Measurements from ENCODE around the gene RHBDL1.
A peak's percentile ranks its signal among the peaks of the same experiment; 100 is the strongest.

Gene RHBDL1

DNA sequence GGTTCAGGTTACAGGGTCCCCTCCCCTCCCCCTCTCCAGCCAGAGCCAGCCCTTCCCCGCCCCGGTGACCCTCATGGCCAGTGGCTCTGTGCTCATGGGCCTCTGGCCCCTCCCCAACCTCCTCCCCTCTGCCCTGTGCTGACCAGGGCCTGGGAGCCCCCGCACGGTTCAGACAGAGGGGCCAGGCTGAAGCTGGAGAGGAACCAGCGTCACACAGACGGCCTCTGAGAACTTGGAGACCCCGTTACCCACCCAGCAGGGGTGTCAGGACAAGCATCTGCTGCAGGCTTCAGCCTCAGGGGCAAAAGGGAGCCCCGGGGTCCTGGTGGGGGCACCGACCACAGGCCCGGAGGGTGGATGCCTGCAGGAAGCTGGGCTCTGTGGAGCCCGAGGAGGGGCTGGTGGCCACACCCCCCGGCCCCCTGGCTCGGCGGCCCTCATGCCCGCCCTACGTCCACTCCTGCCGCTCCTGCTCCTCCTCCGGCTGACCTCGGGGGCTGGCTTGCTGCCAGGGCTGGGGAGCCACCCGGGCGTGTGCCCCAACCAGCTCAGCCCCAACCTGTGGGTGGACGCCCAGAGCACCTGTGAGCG, 44.6 kb upstream of the RHBDL1 start, which contains the start of gene WFIKKN1:
Gene WFIKKN1 (plus strand): TSS at position 171 of the 591 bp plus-strand sequence. CDS start 269 bp downstream, at position 440.
- H3K9ac ChIP-seq (ENCODE audit: low read length in 5 of 5): peak within 1 kb of the TSS in 2 of 5 donors; percentile 17 to 51
- no peak within 1 kb of the TSS for H3K27ac ChIP-seq (ENCODE audit: low read depth, low read length)
- H3K4me1 ChIP-seq (ENCODE audit: control insufficient read depth in 5 of 5, insufficient read depth in 5 of 5, low read length in 5 of 5): peaks cover 0 to 53% (median 33%) of the 10 kb centered on the region in 5 donors
- H3K36me3 ChIP-seq (ENCODE audit: control insufficient read depth in 5 of 5, insufficient read depth in 5 of 5, low read length in 5 of 5): peaks cover 0 to 45% (median 21%) of the 10 kb centered on the region in 5 donors
- H3K9me3 ChIP-seq (ENCODE audit: control insufficient read depth in 5 of 5, low read length in 5 of 5): no peaks in the 10 kb centered on the region
- no peak within 1 kb of the TSS for H3K4me3 ChIP-seq (ENCODE audit: low read depth in 1 of 5, low read length in 5 of 5)
- H3K27me3 ChIP-seq (ENCODE audit: control insufficient read depth in 5 of 5, insufficient read depth in 4 of 5, low read length in 5 of 5): peaks cover 0 to 2% (median 0%) of the 10 kb centered on the region in 5 donors

DNA sequence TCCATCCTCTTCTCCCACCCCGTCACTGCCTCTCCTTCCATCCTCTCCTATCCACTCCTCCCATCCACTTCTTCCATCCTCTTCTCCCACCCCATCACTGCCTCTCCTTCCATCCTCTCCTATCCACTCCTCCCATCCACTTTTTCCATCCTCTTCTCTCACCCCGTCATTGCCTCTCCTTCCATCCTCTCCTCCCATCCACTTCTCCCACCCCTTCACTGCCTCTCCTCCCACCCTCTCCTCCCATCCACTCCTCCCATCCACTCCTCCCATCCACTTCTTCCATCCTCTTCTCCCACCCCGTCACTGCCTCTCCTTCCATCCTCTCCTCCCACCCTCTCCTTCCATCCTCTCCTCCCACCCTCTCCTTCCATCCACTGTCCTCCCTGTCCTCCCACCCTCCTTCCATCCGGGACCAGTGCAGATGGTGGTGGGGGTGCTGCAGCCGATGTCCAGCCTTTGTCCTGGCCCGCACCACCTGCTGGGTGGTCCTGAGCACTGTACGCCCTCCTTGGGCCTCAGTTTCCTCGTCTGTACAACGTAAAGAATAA, 43.6 kb upstream of the RHBDL1 start:
- Histone ChIP-seq H3K4me1 (ENCODE audit: control insufficient read depth in 5 of 5, insufficient read depth in 5 of 5, low read length in 5 of 5) (peaks cover 1 to 45% (median 34%) of the 10 kb centered on the region in 5 donors), H3K9ac (ENCODE audit: low read length in 5 of 5) (no peak overlapping the region), H3K9me3 (ENCODE audit: control insufficient read depth in 5 of 5, low read length in 5 of 5) (no peaks in the 10 kb centered on the region), H3K4me3 (ENCODE audit: low read depth in 1 of 5, low read length in 5 of 5) (no peak overlapping the region), H3K36me3 (ENCODE audit: control insufficient read depth in 5 of 5, insufficient read depth in 5 of 5, low read length in 5 of 5) (peaks cover 0 to 36% (median 19%) of the 10 kb centered on the region in 5 donors), H3K27ac (ENCODE audit: low read depth, low read length) (no peak overlapping the region), H3K27me3 (ENCODE audit: control insufficient read depth in 5 of 5, insufficient read depth in 4 of 5, low read length in 5 of 5) (peaks cover 0 to 2% (median 0%) of the 10 kb centered on the region in 5 donors)

DNA sequence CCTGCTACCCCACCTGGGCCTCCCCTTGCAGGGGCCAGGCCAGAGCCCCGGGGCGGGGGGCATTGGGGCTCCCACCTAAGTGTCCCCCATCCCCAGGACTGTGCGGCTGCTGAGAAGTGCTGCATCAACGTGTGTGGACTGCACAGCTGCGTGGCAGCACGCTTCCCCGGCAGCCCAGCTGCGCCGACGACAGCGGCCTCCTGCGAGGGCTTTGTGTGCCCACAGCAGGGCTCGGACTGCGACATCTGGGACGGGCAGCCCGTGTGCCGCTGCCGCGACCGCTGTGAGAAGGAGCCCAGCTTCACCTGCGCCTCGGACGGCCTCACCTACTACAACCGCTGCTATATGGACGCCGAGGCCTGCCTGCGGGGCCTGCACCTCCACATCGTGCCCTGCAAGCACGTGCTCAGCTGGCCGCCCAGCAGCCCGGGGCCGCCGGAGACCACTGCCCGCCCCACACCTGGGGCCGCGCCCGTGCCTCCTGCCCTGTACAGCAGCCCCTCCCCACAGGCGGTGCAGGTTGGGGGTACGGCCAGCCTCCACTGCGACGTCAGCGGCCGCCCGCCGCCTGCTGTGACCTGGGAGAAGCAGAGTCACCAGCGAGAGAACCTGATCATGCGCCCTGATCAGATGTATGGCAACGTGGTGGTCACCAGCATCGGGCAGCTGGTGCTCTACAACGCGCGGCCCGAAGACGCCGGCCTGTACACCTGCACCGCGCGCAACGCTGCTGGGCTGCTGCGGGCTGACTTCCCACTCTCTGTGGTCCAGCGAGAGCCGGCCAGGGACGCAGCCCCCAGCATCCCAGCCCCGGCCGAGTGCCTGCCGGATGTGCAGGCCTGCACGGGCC, 42.8 kb upstream of the RHBDL1 start:
- H3K9me3 ChIP-seq (ENCODE audit: control insufficient read depth in 5 of 5, low read length in 5 of 5): no peaks in the 10 kb centered on the region
- peaks cover 1 to 48% (median 40%) of the 10 kb centered on the region in 5 donors for H3K4me1 ChIP-seq (ENCODE audit: control insufficient read depth in 5 of 5, insufficient read depth in 5 of 5, low read length in 5 of 5)
- H3K36me3 ChIP-seq (ENCODE audit: control insufficient read depth in 5 of 5, insufficient read depth in 5 of 5, low read length in 5 of 5): peaks cover 0 to 29% (median 18%) of the 10 kb centered on the region in 5 donors

DNA sequence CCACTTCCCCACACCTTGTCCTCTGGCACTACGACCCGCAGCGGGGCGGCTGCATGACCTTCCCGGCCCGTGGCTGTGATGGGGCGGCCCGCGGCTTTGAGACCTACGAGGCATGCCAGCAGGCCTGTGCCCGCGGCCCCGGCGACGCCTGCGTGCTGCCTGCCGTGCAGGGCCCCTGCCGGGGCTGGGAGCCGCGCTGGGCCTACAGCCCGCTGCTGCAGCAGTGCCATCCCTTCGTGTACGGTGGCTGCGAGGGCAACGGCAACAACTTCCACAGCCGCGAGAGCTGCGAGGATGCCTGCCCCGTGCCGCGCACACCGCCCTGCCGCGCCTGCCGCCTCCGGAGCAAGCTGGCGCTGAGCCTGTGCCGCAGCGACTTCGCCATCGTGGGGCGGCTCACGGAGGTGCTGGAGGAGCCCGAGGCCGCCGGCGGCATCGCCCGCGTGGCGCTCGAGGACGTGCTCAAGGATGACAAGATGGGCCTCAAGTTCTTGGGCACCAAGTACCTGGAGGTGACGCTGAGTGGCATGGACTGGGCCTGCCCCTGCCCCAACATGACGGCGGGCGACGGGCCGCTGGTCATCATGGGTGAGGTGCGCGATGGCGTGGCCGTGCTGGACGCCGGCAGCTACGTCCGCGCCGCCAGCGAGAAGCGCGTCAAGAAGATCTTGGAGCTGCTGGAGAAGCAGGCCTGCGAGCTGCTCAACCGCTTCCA, 42.0 kb upstream of the RHBDL1 start:
- H3K27me3 ChIP-seq (ENCODE audit: control insufficient read depth in 5 of 5, insufficient read depth in 4 of 5, low read length in 5 of 5): peaks cover 0 to 2% (median 0%) of the 10 kb centered on the region in 5 donors
- H3K9ac ChIP-seq (ENCODE audit: low read length in 5 of 5): no peak overlapping the region
- H3K36me3 ChIP-seq (ENCODE audit: control insufficient read depth in 5 of 5, insufficient read depth in 5 of 5, low read length in 5 of 5): peaks cover 0 to 21% (median 13%) of the 10 kb centered on the region in 5 donors
- no peak overlapping the region for H3K27ac ChIP-seq (ENCODE audit: low read depth, low read length)
- H3K9me3 ChIP-seq (ENCODE audit: control insufficient read depth in 5 of 5, low read length in 5 of 5): no peaks in the 10 kb centered on the region
- H3K4me3 ChIP-seq (ENCODE audit: low read depth in 1 of 5, low read length in 5 of 5): no peak overlapping the region
- peaks cover 1 to 52% (median 41%) of the 10 kb centered on the region in 5 donors for H3K4me1 ChIP-seq (ENCODE audit: control insufficient read depth in 5 of 5, insufficient read depth in 5 of 5, low read length in 5 of 5)

More for the DNA sequence above, 42.8 kb upstream of the RHBDL1 start:
- no peak overlapping the region for H3K27ac ChIP-seq (ENCODE audit: low read depth, low read length)
- peaks cover 0 to 2% (median 0%) of the 10 kb centered on the region in 5 donors for H3K27me3 ChIP-seq (ENCODE audit: control insufficient read depth in 5 of 5, insufficient read depth in 4 of 5, low read length in 5 of 5)
- no peak overlapping the region for H3K9ac ChIP-seq (ENCODE audit: low read length in 5 of 5)
- H3K4me3 ChIP-seq (ENCODE audit: low read depth in 1 of 5, low read length in 5 of 5): no peak overlapping the region

DNA sequence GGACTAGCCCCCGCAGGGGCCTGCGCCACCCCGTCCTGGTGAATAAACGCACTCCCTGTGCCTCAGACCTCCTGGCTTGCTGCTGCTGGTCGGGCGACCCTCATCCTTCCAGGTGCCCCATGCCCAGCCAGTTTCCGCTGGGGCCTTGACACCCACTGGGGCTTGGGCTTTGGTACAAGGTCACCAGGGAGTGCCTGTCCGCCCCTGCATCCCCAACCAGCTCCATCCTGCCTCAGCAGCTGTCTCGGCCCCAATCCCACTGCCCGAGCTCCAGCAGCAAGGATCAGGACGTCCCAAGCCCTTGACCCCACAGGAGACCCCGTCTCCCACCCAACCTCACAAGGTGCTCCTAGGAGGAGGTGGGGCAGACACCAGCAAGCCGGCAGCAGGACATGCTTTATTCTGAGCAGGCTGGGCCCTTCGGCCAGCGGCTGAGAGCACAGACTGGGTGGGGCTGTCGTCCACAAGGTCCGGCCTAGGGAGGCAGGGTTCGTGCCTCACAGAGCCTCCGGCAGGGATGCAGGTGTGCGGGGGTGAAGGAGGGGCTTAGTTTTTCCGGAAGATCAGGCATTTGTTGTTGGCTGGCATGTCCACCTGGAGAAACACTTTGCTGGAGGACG, 41.3 kb upstream of the RHBDL1 start:
- H3K27ac ChIP-seq (ENCODE audit: low read depth, low read length): no peak overlapping the region
- no peak overlapping the region for H3K4me3 ChIP-seq (ENCODE audit: low read depth in 1 of 5, low read length in 5 of 5)
- peaks cover 1 to 50% (median 41%) of the 10 kb centered on the region in 5 donors for H3K4me1 ChIP-seq (ENCODE audit: control insufficient read depth in 5 of 5, insufficient read depth in 5 of 5, low read length in 5 of 5)

DNA sequence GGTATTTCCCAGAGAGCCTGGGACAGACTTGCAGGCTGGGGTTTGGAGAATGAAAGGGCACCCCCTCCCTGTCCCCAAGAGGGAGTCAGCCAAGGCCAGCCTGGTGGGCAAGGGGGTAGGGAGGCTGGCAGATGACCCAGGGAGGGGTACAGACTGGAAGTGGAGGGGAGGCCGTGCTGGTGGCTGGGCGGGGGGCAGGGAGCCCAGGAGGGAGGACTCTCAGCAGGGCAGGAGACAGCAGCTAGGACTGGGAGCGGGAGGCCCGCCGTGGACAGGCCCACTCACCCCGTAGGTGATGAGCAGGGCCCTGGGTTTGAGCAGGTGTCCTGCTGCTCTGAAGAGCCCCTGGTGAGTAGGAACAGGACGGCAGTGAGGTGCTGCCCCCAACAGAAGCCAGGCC, 40.5 kb upstream of the RHBDL1 start:
- no peaks in the 10 kb centered on the region for H3K9me3 ChIP-seq (ENCODE audit: control insufficient read depth in 5 of 5, low read length in 5 of 5)
- no peak overlapping the region for H3K27ac ChIP-seq (ENCODE audit: low read depth, low read length)
- H3K4me1 ChIP-seq (ENCODE audit: control insufficient read depth in 5 of 5, insufficient read depth in 5 of 5, low read length in 5 of 5): peaks cover 1 to 41% (median 32%) of the 10 kb centered on the region in 5 donors
- peak overlapping the region in 1 of 5 donors; percentile 84 for H3K9ac ChIP-seq (ENCODE audit: low read length in 5 of 5)
- H3K4me3 ChIP-seq (ENCODE audit: low read depth in 1 of 5, low read length in 5 of 5): peak overlapping the region in 2 of 5 donors; percentile 86 to 92
- peaks cover 0 to 18% (median 11%) of the 10 kb centered on the region in 5 donors for H3K36me3 ChIP-seq (ENCODE audit: control insufficient read depth in 5 of 5, insufficient read depth in 5 of 5, low read length in 5 of 5)
- peaks cover 0 to 2% (median 0%) of the 10 kb centered on the region in 5 donors for H3K27me3 ChIP-seq (ENCODE audit: control insufficient read depth in 5 of 5, insufficient read depth in 4 of 5, low read length in 5 of 5)

More for the DNA sequence above, 41.3 kb upstream of the RHBDL1 start:
- Histone ChIP-seq H3K9ac (ENCODE audit: low read length in 5 of 5) (no peak overlapping the region), H3K36me3 (ENCODE audit: control insufficient read depth in 5 of 5, insufficient read depth in 5 of 5, low read length in 5 of 5) (peaks cover 0 to 18% (median 11%) of the 10 kb centered on the region in 5 donors), H3K27me3 (ENCODE audit: control insufficient read depth in 5 of 5, insufficient read depth in 4 of 5, low read length in 5 of 5) (peaks cover 0 to 2% (median 0%) of the 10 kb centered on the region in 5 donors), H3K9me3 (ENCODE audit: control insufficient read depth in 5 of 5, low read length in 5 of 5) (no peaks in the 10 kb centered on the region)

DNA sequence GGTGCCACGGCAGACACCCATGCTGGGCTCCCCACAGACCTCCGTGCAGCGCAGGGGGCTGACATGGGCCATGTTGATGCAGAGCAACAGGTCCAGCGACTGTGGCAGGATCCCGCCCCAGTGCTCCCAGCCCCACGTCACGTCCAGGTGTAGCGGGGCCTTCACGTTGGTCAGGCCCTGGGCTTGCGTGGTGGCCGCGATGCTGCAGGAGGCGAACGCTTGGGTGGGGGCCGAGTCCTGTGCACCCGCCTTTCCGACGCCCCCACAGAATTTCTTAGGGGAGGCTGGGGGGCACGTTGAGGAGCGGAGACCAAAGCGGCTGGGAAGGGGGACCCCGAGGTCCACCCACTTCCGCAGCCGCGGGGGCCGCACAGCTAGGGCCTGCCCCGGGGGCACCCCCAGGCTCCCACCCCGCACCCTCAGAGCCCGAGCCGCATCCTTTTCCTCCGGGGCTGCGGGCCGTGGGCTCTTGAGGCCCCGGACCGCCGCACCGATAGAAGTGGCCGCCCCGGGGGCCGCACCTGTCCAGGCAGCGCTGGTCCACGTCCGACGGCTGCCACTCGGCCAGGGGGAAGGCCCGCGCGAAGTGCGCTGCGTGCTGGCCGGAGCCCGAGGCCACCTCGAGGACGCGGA, 39.8 kb upstream of the RHBDL1 start:
- no peaks in the 10 kb centered on the region for H3K9me3 ChIP-seq (ENCODE audit: control insufficient read depth in 5 of 5, low read length in 5 of 5)
- peak overlapping the region in 4 of 5 donors; percentile 84 to 94 (median 86) for H3K9ac ChIP-seq (ENCODE audit: low read length in 5 of 5)
- peaks cover 0 to 18% (median 11%) of the 10 kb centered on the region in 5 donors for H3K36me3 ChIP-seq (ENCODE audit: control insufficient read depth in 5 of 5, insufficient read depth in 5 of 5, low read length in 5 of 5)
- peaks cover 0 to 2% (median 0%) of the 10 kb centered on the region in 5 donors for H3K27me3 ChIP-seq (ENCODE audit: control insufficient read depth in 5 of 5, insufficient read depth in 4 of 5, low read length in 5 of 5)
- H3K4me3 ChIP-seq (ENCODE audit: low read depth in 1 of 5, low read length in 5 of 5): peak overlapping the region in 4 of 5 donors; percentile 81 to 92 (median 86)
- H3K27ac ChIP-seq (ENCODE audit: low read depth, low read length): peak overlapping the region; percentile 93
- peaks cover 1 to 35% (median 26%) of the 10 kb centered on the region in 5 donors for H3K4me1 ChIP-seq (ENCODE audit: control insufficient read depth in 5 of 5, insufficient read depth in 5 of 5, low read length in 5 of 5)

DNA sequence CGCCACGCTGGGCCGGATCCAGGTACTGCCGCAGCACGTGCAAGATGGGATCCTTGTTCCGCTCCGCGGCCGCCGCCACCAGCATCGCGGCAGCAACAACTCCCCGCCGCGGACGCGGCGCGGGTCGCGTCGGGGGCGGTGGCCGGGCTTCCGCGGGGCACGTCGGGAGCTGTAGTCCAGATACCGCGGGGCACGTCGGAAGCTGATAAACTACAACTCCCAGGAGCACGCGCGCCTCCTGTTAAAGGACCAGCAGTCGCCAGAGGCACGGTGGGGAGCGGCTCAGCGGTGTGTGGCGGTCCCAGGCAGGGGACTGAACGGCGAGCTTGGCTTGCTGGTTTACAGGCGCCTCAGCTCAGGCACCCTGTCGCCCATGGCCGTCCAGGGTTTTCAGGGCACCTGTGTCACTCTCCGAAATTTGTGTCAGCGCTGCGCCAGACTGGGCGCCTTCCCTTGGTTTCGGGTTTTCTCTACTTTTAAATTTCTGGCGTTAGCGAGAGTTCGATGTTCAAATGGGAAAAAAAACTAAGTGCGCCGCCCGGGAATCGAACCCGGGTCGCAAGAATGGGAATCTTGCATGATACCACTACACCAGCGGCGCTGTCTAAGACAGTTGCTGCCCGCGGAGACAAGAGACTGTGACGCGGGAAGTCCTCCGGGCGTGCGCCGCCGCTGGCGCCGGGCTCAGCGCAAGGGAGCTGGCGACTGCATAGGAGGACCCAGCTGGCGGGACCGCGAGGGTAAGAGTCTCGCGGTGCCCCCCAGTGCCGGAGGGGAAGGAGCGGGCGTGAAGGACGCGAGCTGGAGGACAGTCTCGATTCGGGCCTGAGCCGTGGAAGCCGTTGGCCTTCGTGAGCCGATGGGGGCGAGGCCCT, 39.0 kb upstream of the RHBDL1 start, which contains the start of gene METTL26:
Gene METTL26 (minus strand): TSS at position 100 of the 875 bp plus-strand sequence. CDS start 15 bp downstream, at position 85.
- Histone ChIP-seq H3K9ac (ENCODE audit: low read length in 5 of 5) (peak within 1 kb of the TSS; percentile 63 to 94 (median 84)), H3K4me1 (ENCODE audit: control insufficient read depth in 5 of 5, insufficient read depth in 5 of 5, low read length in 5 of 5) (peaks cover 1 to 34% (median 30%) of the 10 kb centered on the region in 5 donors), H3K27me3 (ENCODE audit: control insufficient read depth in 5 of 5, insufficient read depth in 4 of 5, low read length in 5 of 5) (peaks cover 0 to 2% (median 0%) of the 10 kb centered on the region in 5 donors), H3K36me3 (ENCODE audit: control insufficient read depth in 5 of 5, insufficient read depth in 5 of 5, low read length in 5 of 5) (peaks cover 0 to 18% (median 11%) of the 10 kb centered on the region in 5 donors), H3K4me3 (ENCODE audit: low read depth in 1 of 5, low read length in 5 of 5) (peak within 1 kb of the TSS; percentile 63 to 92 (median 86)), H3K27ac (ENCODE audit: low read depth, low read length) (peak within 1 kb of the TSS; percentile 93), H3K9me3 (ENCODE audit: control insufficient read depth in 5 of 5, low read length in 5 of 5) (no peaks in the 10 kb centered on the region)
